Measurements from ENCODE around the gene C8B. TPM values are rescaled to one million over a fixed set of nuclear protein-coding genes. Genes with fewer than 3 reads are reported as not detected.

The C8B gene
- total RNA-seq, 1 experiment from 2014 or later, result not detected

DNA sequence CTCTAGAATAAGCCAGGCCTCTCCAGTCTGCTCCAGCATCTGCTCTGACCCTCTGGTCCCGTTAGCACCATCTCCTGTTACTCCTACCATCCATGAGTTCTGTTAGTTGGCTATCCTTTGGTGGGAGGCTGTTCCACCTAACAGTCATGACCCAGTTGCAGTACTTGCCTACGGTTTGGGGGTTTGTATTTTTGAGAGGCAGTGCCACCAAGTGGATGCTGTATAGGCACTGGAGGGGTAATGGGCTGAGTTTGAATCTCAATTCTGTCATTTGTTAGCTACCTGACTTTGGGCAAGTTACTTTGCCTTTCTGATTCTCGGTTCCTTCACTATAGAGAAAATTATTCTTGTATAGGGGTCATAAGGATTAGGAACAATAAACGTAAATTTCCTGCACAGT lies 12.1 kb upstream of the C8B start:
- DNase-seq (ENCODE audit: low read depth, low spot score), result no peak
- in situ Hi-C loops (cut with HindIII; ENCODE audit: low pct_unique_long_range_greater_than_20kb, low sequenced_read_pairs), result no loop called here

DNA sequence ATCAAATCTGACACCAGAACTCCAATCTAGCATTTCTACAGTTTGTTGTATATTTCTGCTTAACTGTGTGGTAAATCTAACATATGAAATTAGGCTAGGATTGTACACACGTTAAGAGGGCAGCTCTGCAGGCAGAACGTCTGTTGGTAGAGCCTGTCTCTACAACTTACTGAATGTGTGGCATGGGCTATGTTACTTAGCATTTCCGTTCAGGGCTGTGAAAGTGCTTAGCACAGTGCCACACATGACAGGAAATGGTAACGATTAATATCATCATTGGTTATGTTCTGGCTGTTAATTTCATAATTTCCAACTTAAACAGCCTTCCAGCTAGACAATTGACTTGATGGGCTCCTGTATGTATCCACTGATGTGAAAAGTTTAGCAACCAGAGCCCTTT lies 9.6 kb upstream of the C8B start:
- DNase-seq (ENCODE audit: low read depth, low spot score), result no peak
- in situ Hi-C loops (cut with HindIII; ENCODE audit: low pct_unique_long_range_greater_than_20kb, low sequenced_read_pairs), result no loop called here

DNA sequence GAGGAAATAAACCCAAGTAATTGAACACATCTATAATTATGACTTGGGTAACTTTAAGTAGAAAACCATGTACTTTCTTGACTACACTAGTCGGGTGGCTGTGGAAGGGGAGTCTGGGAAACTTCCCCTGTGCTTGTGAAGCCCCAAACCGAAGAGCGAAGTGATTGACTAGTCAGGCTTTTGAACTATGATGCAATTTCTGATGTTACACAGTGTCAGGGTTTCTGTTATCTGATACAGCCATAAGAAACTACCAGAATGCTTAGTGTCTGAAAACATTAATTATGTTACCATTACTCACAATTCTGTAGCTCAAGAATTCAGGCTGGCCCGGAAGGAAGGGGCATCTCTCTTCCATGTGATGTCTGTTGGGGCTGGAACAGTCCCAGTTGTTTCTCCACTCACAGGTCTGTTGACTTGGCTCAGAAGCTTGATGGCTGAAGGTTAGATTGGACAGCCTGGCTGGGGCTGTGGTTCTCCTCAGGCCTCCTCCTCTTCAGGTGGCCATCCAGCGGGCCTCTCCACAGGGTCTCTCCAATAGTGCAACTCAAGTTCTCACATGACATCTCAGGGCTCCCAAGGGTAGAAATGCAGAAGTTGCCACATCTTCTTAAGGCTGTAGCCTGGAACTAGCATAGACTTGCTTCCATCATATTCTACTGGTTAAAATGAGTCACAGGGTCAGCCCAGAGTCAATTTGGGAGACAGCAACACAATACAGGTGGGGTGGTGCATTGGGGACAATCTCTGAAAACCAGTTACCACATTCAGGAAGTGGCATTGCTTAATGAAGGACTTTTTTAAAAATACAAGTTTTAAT lies 8.3 kb upstream of the C8B start:
- in situ Hi-C loops (cut with HindIII; ENCODE audit: low pct_unique_long_range_greater_than_20kb, low sequenced_read_pairs), result no loop called here

DNA sequence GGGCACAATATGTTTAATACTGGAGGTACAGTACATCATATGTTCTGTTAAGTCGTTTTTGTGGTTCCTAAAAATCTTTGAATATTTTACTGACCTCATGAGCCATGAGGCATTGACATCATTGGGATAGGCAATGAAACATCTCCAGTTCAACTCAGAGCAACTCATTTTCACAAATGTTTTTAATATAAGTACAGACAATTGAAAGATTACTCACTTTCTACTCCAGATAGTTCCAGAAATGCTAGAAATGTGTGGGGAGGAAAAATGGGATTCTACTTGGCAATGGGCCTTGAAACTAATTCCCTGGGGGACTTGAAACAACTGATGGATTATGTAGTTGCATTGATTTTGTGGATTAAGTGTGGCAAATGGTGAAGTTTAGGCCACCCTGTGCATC lies 7.2 kb upstream of the C8B start:
- DNase-seq (ENCODE audit: low read depth, low spot score), result no peak
- in situ Hi-C loops (cut with HindIII; ENCODE audit: low pct_unique_long_range_greater_than_20kb, low sequenced_read_pairs), result no loop called here

More for the DNA sequence above, 8.3 kb upstream of the C8B start:
- no peak for DNase-seq (ENCODE audit: low read depth, low spot score)

DNA sequence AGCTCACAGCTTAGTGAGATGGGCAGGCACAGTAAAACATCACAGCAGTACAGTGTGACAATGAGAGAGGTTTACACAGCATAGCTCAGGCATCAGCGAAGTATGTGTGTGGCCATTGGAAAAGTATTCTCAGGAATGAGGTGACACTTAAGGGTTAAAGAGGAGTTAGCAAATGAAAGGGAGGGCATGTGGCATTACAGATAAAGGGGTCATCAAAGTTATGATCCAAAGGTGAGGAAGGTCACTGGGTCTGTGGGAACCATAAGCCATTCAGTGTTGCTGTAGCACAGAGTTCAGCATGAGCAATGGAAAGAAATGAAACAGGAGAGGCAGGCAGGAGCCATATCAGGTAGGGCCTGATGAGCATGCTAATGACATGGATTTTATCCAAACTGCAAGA lies 4.5 kb upstream of the C8B start:
- in situ Hi-C loops (cut with HindIII; ENCODE audit: low pct_unique_long_range_greater_than_20kb, low sequenced_read_pairs), result no loop called here
- DNase-seq (ENCODE audit: low read depth, low spot score), result no peak

DNA sequence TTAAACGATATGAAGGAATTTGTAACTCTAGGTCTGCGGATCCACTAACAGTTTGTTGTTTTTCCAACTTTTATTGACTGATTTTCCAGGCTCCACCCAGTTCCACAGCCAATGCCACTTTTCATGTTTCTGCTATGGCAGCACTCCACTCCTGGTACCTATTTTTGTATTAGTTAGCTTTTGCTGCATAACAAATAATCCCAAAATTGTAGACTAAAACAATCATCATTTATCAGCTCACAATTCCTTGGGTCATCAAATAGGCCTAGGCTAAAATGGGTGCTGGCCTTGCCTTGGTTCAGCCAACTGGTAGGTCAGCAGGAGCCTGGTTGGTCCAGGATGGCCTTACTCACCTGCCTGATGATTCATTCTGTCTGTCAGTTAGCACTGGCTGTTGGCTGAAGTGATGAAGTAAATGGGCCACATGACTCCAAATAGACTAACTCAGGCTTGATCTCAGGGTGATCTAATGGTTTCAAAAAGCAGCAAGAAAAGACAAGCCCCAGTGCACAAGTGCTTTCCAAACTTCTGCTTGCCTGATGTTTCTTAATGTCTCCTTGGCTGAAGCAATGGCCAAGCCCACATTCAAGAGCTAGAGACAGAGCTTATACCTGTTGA lies 3.2 kb upstream of the C8B start:
- DNase-seq (ENCODE audit: low read depth, low spot score), result no peak
- in situ Hi-C loops (cut with HindIII; ENCODE audit: low pct_unique_long_range_greater_than_20kb, low sequenced_read_pairs), result no loop called here

DNA sequence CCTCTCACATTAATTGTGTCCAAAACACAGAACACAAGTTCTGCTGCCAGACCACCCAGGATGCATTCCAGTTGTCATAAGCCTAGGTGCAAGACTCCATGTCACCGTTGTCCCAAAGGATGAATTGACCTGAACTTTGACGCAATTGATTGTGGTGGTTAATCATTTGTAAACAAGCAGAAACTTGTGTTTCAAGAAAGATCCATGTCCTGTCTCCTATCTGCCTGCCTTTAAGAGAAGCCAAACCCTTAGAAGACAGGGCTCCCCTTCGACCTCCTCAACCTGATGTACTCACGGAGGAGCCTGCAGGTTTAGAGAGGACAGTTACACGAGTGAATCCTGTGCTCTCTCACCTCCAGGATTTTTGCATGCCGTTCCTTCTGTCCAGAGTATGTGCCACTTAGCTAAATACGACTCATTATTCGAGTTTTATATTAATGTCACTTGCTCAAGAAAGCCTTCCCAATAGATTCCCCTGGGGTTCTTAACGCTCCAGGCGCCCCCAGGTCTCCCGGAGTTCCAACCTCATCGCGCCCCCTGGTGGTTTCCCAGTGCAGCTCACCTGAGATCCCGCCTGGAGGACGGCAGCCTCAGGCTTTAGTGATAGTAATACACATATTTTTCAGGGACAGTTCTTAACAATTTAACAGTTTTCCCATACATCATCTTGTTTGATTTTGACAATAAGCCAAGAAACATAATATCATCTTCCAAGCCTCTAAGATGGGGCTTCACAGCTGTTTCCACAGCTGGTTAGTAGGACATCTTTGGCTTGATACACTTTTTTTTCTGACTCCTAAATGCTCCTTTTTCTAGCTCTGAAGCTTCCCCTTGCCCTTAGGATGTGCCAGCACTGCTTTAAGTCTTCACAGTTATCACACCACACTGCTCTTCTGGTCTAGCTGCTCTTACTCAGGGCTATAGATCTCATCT lies 2.4 kb upstream of the C8B start:
- in situ Hi-C loops (cut with HindIII; ENCODE audit: low pct_unique_long_range_greater_than_20kb, low sequenced_read_pairs), result no loop called here
- DNase-seq (ENCODE audit: low read depth, low spot score), result peak; percentile 34

DNA sequence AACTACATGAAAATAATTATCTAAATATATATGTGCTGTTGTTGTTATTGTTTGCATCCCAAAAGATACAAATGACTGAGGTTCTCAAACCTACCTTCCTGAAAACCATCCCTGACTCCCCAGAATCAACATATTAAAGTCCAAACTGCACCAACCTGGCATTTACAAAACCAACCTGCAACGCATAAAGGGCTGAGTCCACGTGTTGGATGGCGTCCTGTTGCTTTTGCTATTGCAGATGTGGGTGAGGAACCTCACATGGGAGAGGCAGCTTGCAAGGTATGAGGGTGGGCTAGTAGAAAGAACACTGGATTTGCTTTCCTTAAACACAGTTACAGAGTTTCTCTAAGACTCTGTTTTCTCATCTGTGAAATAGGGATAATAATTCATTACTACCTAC lies 1.5 kb upstream of the C8B start:
- no peak for DNase-seq (ENCODE audit: low read depth, low spot score)
- in situ Hi-C loops (cut with HindIII; ENCODE audit: low pct_unique_long_range_greater_than_20kb, low sequenced_read_pairs), result no loop called here

DNA sequence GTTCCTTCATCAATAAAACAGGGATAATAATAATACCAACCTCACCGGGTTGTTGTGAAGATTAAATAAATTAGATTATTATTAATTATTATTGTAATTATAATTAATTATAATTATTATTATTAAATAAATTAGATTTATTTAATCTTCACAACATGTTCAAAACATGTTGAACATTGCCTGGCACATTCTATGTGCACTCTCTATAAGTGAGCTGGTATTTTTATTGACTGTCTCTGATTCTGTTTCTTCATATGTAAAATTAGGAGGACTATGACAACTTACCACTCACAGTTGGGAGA lies 834 bp upstream of the C8B start:
- in situ Hi-C loops (cut with HindIII; ENCODE audit: low pct_unique_long_range_greater_than_20kb, low sequenced_read_pairs), result no loop called here
- no peak for DNase-seq (ENCODE audit: low read depth, low spot score)

DNA sequence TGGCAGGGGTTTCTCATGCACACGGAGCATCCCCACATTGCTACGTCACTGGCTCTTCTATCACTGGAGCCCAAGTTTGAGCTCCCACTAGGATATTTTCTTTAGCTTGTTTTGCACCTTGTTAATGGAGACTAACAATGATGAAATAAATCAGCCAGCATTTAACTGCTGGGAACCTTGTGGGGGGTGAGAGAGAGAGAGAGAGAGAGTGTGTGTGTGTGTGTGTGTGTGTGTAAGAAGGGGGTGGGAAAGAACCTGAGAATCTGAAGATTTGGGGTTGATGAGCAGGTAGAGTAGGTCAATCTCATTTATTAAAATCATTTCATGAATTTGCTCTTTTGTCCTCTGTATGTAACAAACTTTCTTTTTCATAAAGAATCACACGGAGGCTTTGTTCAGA lies 624 bp downstream of the C8B start:
- in situ Hi-C loops (cut with HindIII; ENCODE audit: low pct_unique_long_range_greater_than_20kb, low sequenced_read_pairs), result no loop called here
- DNase-seq (ENCODE audit: low read depth, low spot score), result no peak

DNA sequence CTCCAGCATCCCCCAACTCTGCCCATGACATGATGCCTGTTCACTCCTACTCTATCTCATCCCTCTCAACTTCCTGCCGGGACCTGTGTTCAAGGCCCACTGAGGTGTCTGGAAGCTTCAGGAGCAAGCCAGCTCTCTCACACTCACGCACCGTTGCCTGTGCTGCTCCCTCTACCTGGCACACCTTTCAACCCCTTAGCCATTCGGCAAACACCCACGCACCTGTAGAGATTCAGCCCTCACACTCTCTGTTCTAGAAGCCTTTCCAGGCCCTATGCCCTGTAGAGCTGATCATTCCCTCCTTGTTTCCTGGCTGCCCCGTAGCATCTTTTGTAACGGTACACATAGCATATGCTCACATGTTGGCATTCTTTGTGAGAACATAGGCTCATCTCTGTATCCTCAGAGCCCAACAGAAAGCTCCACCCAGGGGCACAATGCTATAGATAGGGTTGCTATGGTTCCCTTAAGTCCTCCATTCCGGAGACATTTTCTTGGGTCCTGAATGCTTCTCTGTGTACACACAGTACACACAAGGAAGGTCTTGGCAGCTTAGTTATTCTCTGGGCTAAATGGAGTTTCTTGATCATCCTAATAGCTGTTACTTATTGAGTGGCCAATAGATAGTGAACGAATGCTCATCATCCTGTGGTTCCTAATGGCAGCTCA lies 1.3 kb downstream of the C8B start:
- DNase-seq (ENCODE audit: low read depth, low spot score), result no peak
- in situ Hi-C loops (cut with HindIII; ENCODE audit: low pct_unique_long_range_greater_than_20kb, low sequenced_read_pairs), result no loop called here

DNA sequence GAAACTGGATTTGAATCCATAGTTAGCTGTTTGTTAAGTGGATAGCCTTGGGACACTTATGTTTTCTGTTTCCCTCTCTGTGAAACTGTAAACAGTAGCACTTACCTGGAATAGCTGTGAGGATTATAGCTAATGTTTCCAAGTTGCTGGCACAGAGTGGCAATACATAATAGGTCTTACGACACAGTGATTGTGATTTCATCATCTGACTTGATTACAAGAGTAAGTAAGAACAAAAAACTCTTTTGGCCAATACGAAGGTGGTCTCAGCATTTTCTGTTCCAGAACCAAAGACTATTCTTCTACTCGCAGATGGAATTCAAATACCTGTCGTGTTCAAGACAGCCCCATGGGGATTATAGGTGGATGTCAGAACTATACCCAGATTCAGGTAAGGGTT lies 2.1 kb downstream of the C8B start:
- no peak for DNase-seq (ENCODE audit: low read depth, low spot score)
- in situ Hi-C loops (cut with HindIII; ENCODE audit: low pct_unique_long_range_greater_than_20kb, low sequenced_read_pairs), result no loop called here

DNA sequence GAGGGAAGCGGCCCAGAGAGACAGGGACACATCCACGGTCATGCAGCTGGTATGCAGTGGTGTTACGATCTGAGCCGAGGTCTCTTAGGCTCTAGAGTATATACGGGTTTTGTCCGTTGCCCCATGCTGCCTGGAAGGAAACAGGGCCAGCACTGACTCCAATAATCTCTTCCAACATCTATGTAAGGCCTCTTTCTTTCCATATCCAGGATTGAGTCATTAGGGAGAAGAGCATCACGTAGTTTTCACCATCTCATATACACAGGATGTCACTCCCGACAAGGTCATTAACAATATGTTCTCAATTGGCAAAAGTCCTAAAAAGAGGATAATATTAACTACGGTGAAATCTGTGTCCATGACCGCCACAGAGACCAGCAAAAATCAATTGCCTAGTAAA lies 4.4 kb downstream of the C8B start:
- no peak for DNase-seq (ENCODE audit: low read depth, low spot score)
- in situ Hi-C loops (cut with HindIII; ENCODE audit: low pct_unique_long_range_greater_than_20kb, low sequenced_read_pairs), result no loop called here

DNA sequence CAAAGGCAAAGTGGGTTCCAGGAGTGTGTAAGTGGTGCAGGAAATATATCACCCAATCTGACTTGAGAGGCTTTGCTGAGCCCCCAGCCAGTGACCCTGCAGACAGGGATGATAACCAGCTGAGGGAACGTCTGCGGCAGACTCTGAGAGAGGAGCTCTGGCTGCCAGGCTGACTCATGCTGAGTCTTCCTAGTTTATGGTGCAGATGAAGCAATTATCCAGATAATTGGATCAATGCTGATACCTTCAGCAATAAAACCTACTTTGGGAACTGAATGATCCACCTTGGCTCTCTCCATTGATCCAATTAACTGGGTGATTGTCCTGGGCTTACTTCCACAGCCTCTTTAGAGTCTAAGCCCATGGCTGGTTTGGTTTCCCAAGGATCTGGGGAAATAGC lies 7.3 kb downstream of the C8B start:
- in situ Hi-C loops (cut with HindIII; ENCODE audit: low pct_unique_long_range_greater_than_20kb, low sequenced_read_pairs), result no loop called here
- DNase-seq (ENCODE audit: low read depth, low spot score), result no peak

DNA sequence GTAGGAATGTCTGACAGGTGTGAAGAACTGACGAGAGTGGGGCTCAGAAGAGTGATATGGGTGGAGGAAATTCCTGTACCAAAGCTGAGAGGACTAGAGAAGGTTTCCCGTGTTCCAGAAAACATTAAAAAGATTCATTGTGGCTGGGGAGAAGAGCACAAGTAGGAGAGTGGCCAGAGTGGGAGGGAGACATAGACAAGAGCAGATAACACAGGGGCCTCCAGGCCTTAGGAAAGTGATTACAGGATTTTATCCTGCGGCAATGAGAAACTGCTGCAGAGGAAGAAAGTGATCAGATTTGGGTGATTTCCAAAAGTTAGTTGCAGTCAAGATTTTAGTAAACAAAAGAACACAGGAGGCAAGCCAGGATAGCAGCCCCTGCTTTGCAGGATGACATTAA lies 7.9 kb downstream of the C8B start:
- no peak for DNase-seq (ENCODE audit: low read depth, low spot score)
- in situ Hi-C loops (cut with HindIII; ENCODE audit: low pct_unique_long_range_greater_than_20kb, low sequenced_read_pairs), result no loop called here

DNA sequence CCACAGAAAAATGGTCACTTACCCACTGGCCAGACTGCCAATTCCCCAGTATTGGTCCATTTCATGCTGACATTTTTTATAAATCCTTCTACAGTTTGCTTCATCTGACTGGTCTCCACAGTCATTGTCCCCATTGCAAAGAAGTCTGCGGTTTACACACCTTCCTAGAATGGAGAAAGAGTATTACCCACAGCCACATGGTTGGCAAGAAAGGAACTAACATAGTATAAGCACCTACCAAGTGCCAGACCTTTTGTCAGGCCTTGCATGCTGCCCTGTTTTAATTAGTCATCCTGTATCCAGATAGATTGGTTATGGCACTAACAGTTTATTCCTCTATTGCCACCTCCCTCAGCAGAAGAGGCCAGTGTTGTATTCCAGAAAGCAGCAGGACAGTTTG lies 11.2 kb downstream of the C8B start:
- in situ Hi-C loops (cut with HindIII; ENCODE audit: low pct_unique_long_range_greater_than_20kb, low sequenced_read_pairs), result no loop called here
- DNase-seq (ENCODE audit: low read depth, low spot score), result no peak

DNA sequence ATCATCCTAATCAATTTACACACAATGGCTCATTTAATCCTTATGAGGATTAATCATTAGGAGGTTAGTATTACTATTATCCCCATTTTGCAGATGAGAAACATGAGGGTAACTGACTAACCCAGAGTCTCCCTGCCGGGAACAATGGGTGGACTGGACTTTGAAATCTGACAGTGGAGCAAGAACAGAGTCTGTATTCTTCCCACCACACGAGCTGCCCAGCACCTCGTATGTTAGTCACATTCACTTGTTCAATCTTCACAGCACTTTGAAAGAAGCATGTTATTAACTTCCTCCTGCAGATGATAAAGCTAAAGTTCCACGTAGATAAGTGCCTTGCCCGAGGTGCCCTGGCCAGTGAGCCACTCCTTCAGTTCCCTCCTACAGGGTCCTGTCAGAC lies 12.4 kb downstream of the C8B start:
- in situ Hi-C loops (cut with HindIII; ENCODE audit: low pct_unique_long_range_greater_than_20kb, low sequenced_read_pairs), result no loop called here
- no peak for DNase-seq (ENCODE audit: low read depth, low spot score)

DNA sequence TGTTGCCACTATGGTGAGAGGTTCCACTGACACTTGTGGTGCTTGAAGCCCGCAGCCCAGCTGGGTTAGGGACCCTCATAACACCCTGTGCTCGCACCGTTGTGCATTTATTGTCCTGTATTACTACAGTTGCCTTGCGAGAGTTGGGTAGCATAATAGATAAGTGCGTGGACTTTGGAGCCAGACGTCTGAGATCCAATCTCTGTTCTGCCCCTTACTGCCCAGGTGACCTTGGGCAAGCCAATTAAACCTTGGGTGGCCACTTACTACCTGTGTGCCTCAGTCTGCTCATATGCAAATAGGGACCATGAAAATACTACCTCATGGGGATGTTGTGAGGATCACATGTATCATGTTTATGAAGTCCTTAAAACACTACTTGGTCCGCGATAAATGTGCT lies 13.3 kb downstream of the C8B start:
- no peak for DNase-seq (ENCODE audit: low read depth, low spot score)
- in situ Hi-C loops (cut with HindIII; ENCODE audit: low pct_unique_long_range_greater_than_20kb, low sequenced_read_pairs), result no loop called here
